B cell (primary cell): ENCODE measurements around the gene OLFM3. TPM values are rescaled to one million over a fixed set of nuclear protein-coding genes. Genes with fewer than 3 reads are reported as not detected.

Experiments used
- ATAC-seq: fragments of 200-7000 bp; cut with Tn5 transposase; one replicate; pipeline ENCODE4 v1.10.0; 2021; ENCODE audit warnings: low read depth, mild to moderate bottlenecking, moderate number of reproducible peaks, moderate library complexity
- CTCF ChIA-PET: fragments of 350-600 bp; sonication (Branson Sonifier 250); formaldehyde crosslinking; loops from one replicate; lab custom pipeline; 2021; ENCODE audit warnings: antibody characterized with exemption, inconsistent platforms; lab: Charles Lee
- POLR2A ChIA-PET: fragments of 350-600 bp; sonication (Branson Sonifier 250); formaldehyde crosslinking; loops from one replicate; lab custom pipeline; 2021; ENCODE audit warnings: antibody characterized with exemption; lab: Charles Lee
- DNase-seq: peaks from one replicate; pipeline ENCODE4 v3.0.0; 2013
- H2AFZ ChIP-seq: 2 replicates; pipeline ENCODE4 v1.6.1; 2012; ENCODE audit warnings: mild to moderate bottlenecking, low read depth, low read length; ENCODE audit not compliant: insufficient read depth, poor library complexity, severe bottlenecking
- H3K27ac ChIP-seq, 2 donors: 1 replicate in 1 of 2; 2 replicates in 1 of 2; pipeline ENCODE4 v1.5.1; 2012 to 2013; ENCODE audit warnings: low read length in 2 of 2, mild to moderate bottlenecking in 2 of 2, moderate library complexity in 1 of 2
- H3K27me3 ChIP-seq, 4 experiments: fragments of 200-600 bp in 1 of 4; sonication (generic) in 1 of 4; replicated peaks in 1 of 4; 1 replicate in 2 of 4; 2 replicates in 2 of 4; pipeline versions ENCODE4 v1.6.1 to v1.7.0; 2013 to 2016; ENCODE audit warnings: low read length in 3 of 4, mild to moderate bottlenecking in 2 of 4, mixed read lengths in 1 of 4, moderate library complexity in 1 of 4; ENCODE audit not compliant: insufficient read depth in 4 of 4, control insufficient read depth in 3 of 4; ENCODE audit errors: control extremely low read depth in 1 of 4
- H3K36me3 ChIP-seq, 2 experiments: replicated peaks in 1 of 2; 1 replicate in 1 of 2; 2 replicates in 1 of 2; pipeline versions ENCODE4 v1.6.1 to v1.7.1; 2013; ENCODE audit warnings: low read length in 1 of 2; ENCODE audit not compliant: insufficient read depth in 2 of 2, control insufficient read depth in 1 of 2; ENCODE audit errors: control extremely low read depth in 1 of 2, extremely low read depth in 1 of 2
- H3K4me1 ChIP-seq, 2 donors: fragments of 200-600 bp in 1 of 2; sonication (generic) in 1 of 2; 1 replicate in 1 of 2; 2 replicates in 1 of 2; pipeline versions ENCODE4 v1.5.1 to v1.6.1; 2013 to 2017; ENCODE audit warnings: low read length in 2 of 2; ENCODE audit not compliant: control insufficient read depth in 2 of 2, insufficient read depth in 2 of 2
- H3K4me2 ChIP-seq: replicated peaks from 2 replicates; pipeline ENCODE3; 2012; ENCODE audit warnings: mild to moderate bottlenecking, low read depth, low read length; ENCODE audit not compliant: poor library complexity, severe bottlenecking
- H3K4me3 ChIP-seq, 5 experiments: fragments of 200-600 bp in 1 of 5; sonication (generic) in 1 of 5; 1 replicate in 3 of 5; 2 replicates in 2 of 5; pipeline versions ENCODE4 v1.5.1 to v1.7.0; 2011 to 2016; ENCODE audit warnings: low read length in 4 of 5, mild to moderate bottlenecking in 4 of 5, low read depth in 2 of 5, control low read depth in 1 of 5, moderate library complexity in 1 of 5; ENCODE audit not compliant: insufficient read depth in 1 of 5; ENCODE audit errors: control extremely low read depth in 1 of 5, extremely low read depth in 1 of 5
- H3K79me2 ChIP-seq: fragments of 200-600 bp; sonication (generic); one replicate; pipeline ENCODE4 v1.6.0; 2016; ENCODE audit warnings: low read length; ENCODE audit not compliant: control insufficient read depth, insufficient read depth
- H3K9ac ChIP-seq: fragments of 200-600 bp; sonication (generic); 2 replicates; pipeline ENCODE4 v1.6.1; 2017; ENCODE audit warnings: mild to moderate bottlenecking, low read length, moderate library complexity
- H3K9me3 ChIP-seq, 3 donors: one replicate each; pipeline versions ENCODE4 v1.6.1 to v1.7.1; 2013; ENCODE audit warnings: low read length in 2 of 3; ENCODE audit not compliant: control insufficient read depth in 2 of 3, insufficient read depth in 1 of 3; ENCODE audit errors: control extremely low read depth in 1 of 3
- H4K20me1 ChIP-seq: 2 replicates; pipeline ENCODE4 v1.6.0; 2012; ENCODE audit warnings: mild to moderate bottlenecking, low read length; ENCODE audit not compliant: insufficient read depth, control insufficient read depth, poor library complexity, severe bottlenecking
- H3K27ac Mint-ChIP-seq: one replicate; pipeline ENCODE4 v1.8.0; 2021; ENCODE audit warnings: mixed read lengths
- H3K27me3 Mint-ChIP-seq: one replicate; pipeline ENCODE4 v1.8.0; 2021; ENCODE audit warnings: mixed read lengths
- H3K4me1 Mint-ChIP-seq: one replicate; pipeline ENCODE4 v1.8.0; 2021; ENCODE audit warnings: mixed read lengths
- H3K4me3 Mint-ChIP-seq: one replicate; pipeline ENCODE4 v1.8.0; 2021; ENCODE audit warnings: mixed read lengths
- H3K9me3 Mint-ChIP-seq: one replicate; pipeline ENCODE4 v1.8.0; 2022; ENCODE audit warnings: mixed read lengths; ENCODE audit not compliant: insufficient read depth
- EZH2 ChIP-seq: IDR thresholded peaks from 2 replicates; pipeline ENCODE4 v1.6.1; 2012; ENCODE audit warnings: borderline replicate concordance, low read depth, mild to moderate bottlenecking, moderate library complexity, low read length; ENCODE audit not compliant: insufficient read depth, poor library complexity, severe bottlenecking
- WGBS: methylation state at CpG from one replicate; pipeline ENCODE4 v1.1.5; 2013; ENCODE audit warnings: missing lambda C conversion rate; ENCODE audit not compliant: insufficient coverage; 5-methylcytosine and 5-hydroxymethylcytosine counted together
- intact Hi-C: fragments of 100-400 bp; cut with micrococcal nuclease; formaldehyde crosslinking; loops from one replicate; pipeline ENCODE4 v1.10.0; 2022
- polyA plus RNA-seq: library from polyadenylated mRNA; depleted of rRNA; stranded (reverse); fragments of >200 nt; gene quantifications from 2 replicates; pipeline ENCODE4 v1.2.3, GENCODE V29; 2012
- total RNA-seq, 2 donors: library from RNA; stranded (reverse); fragments of 120-200 nt in 1 of 2; gene quantifications; 1 replicate in 1 of 2; 2 replicates in 1 of 2; pipeline versions ENCODE4 v1.2.3 to v1.2.4, GENCODE V29; 2013 to 2022
- TF ChIP-seq, protein P1 (sequence below): fragments of 200-600 bp; IDR thresholded peaks from one replicate; pipeline ENCODE4 v1.8.0; 2022; ENCODE audit warnings: antibody characterized with exemption, mild to moderate bottlenecking

OLFM3 gene
- total and polyA plus RNA-seq, 2 donors (not counting 1 experiment from before 2014, with no cell fraction given): not detected

DNA sequence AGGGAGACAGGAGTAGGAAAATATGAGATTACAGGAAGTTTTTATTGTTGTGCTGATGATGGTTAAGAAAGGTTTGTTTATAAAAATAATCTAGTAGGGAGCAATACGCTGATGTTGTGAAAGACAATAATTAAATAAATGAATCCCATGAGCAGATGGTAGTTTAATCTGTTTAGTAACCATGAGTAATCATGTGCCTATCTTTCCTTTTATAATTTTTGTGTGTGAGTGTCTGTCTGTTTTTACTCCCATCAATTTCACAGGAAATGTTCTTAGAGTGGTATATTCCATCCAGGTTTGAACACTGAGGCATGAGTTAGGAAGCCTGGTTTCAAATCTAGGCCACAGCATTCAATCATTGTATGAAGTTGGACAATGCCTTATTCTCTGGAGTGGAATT lies 180.5 kb downstream of the OLFM3 start:
- no peaks in the 10 kb centered on the region for H3K36me3 ChIP-seq
- H3K4me1 Mint-ChIP-seq: no peaks in the 10 kb centered on the region
- no peak overlapping the region for H3K4me3 ChIP-seq
- H3K9ac ChIP-seq: no peak overlapping the region
- DNase-seq (no peak), ATAC-seq (no peak)
- H4K20me1 ChIP-seq: no peaks in the 10 kb centered on the region
- no peaks in the 10 kb centered on the region for H3K9me3 ChIP-seq
- no peaks in the 10 kb centered on the region for H3K79me2 ChIP-seq
- TF ChIP-seq, protein P1, sequence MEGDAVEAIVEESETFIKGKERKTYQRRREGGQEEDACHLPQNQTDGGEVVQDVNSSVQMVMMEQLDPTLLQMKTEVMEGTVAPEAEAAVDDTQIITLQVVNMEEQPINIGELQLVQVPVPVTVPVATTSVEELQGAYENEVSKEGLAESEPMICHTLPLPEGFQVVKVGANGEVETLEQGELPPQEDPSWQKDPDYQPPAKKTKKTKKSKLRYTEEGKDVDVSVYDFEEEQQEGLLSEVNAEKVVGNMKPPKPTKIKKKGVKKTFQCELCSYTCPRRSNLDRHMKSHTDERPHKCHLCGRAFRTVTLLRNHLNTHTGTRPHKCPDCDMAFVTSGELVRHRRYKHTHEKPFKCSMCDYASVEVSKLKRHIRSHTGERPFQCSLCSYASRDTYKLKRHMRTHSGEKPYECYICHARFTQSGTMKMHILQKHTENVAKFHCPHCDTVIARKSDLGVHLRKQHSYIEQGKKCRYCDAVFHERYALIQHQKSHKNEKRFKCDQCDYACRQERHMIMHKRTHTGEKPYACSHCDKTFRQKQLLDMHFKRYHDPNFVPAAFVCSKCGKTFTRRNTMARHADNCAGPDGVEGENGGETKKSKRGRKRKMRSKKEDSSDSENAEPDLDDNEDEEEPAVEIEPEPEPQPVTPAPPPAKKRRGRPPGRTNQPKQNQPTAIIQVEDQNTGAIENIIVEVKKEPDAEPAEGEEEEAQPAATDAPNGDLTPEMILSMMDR: no peak
- TF ChIP-seq EZH2: no peak
- intact Hi-C loops: no loop called here
- H3K27ac ChIP-seq: no peak overlapping the region
- no peak overlapping the region for H2AFZ ChIP-seq
- H3K4me3 Mint-ChIP-seq: no peak overlapping the region
- no peak overlapping the region for H3K27ac Mint-ChIP-seq
- ChIA-PET POLR2A (no interaction called here), CTCF (no interaction called here)
- no peaks in the 10 kb centered on the region for H3K27me3 ChIP-seq
- H3K4me2 ChIP-seq: no peak overlapping the region
- WGBS: 80% methylated on average over 1 of the region's 1 CpG
- no peaks in the 10 kb centered on the region for H3K9me3 Mint-ChIP-seq
- no peaks in the 10 kb centered on the region for H3K27me3 Mint-ChIP-seq
- no peaks in the 10 kb centered on the region for H3K4me1 ChIP-seq

DNA sequence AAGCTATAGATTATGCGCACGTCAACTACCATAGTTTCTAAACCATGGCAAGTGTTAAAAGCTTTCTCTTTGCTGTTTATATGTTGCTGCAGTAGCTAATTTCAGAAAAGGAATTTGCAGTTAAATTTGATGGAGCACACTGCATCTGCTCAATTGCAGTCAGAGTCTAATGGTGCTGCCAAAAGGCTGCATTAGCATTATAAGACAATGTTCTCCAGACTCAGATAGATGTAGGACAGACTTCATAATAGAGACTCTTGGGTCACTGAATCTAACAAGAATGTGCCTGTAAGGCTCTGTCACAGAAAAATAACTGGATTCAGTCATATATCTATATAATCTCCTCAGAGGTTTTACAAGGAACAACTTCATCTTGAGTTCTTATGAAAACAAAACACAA lies 198.3 kb downstream of the OLFM3 start:
- no peak overlapping the region for H3K4me3 ChIP-seq
- intact Hi-C loops: no loop called here
- H3K9me3 Mint-ChIP-seq: no peaks in the 10 kb centered on the region
- no peak overlapping the region for H3K27ac ChIP-seq
- no peaks in the 10 kb centered on the region for H3K27me3 Mint-ChIP-seq
- no peaks in the 10 kb centered on the region for H3K79me2 ChIP-seq
- H3K27me3 ChIP-seq: no peaks in the 10 kb centered on the region
- ATAC-seq (no peak), DNase-seq (no peak)
- H4K20me1 ChIP-seq: no peaks in the 10 kb centered on the region
- POLR2A ChIA-PET: no interaction called here
- H2AFZ ChIP-seq: no peak overlapping the region
- CTCF ChIA-PET: no interaction called here
- no peak overlapping the region for H3K27ac Mint-ChIP-seq
- no CpG with 5 or more reads among the region's 2 CpGs for whole genome bisulfite sequencing
- H3K4me2 ChIP-seq: no peak overlapping the region
- H3K9me3 ChIP-seq: no peaks in the 10 kb centered on the region
- H3K4me3 Mint-ChIP-seq: no peak overlapping the region
- H3K4me1 Mint-ChIP-seq: no peaks in the 10 kb centered on the region
- no peak overlapping the region for H3K9ac ChIP-seq
- no peaks in the 10 kb centered on the region for H3K4me1 ChIP-seq
- TF ChIP-seq EZH2: no peak
- TF ChIP-seq, protein P1: no peak
- no peaks in the 10 kb centered on the region for H3K36me3 ChIP-seq
